Measurements from ENCODE around the gene CRYGN.

CRYGN gene

GRCh38 chr7:151454305-151454704 lies 14.4 kb upstream of the CRYGN start:
- TF ChIP-seq CTCF (conservative IDR thresholded peaks at IDR 0.05; ENCODE audit: low read depth, low read length) = no peak
- DNase-seq (ENCODE audit: low read depth) = no peak
- no peak overlapping the region for H3K4me3 ChIP-seq (ENCODE audit: low read depth, low read length)

- no peak for TF ChIP-seq CTCF (conservative IDR thresholded peaks at IDR 0.05; ENCODE audit: low read depth, low read length)
- H3K4me3 ChIP-seq (ENCODE audit: low read depth, low read length) = no peak overlapping the region
- no peak for DNase-seq (ENCODE audit: low read depth)
These were observed 13.4 kb upstream of the CRYGN start for GRCh38 chr7:151453326-151453791.

- no peak for TF ChIP-seq CTCF (conservative IDR thresholded peaks at IDR 0.05; ENCODE audit: low read depth, low read length)
- no peak for DNase-seq (ENCODE audit: low read depth)
These were observed 12.9 kb upstream of the CRYGN start for GRCh38 chr7:151452680-151453325.

GRCh38 chr7:151451626-151452571 lies 12.0 kb upstream of the CRYGN start:
- no peak for TF ChIP-seq CTCF (conservative IDR thresholded peaks at IDR 0.05; ENCODE audit: low read depth, low read length)
- no peak overlapping the region for H3K4me3 ChIP-seq (ENCODE audit: low read depth, low read length)
- no peak for DNase-seq (ENCODE audit: low read depth)

More at GRCh38 chr7:151452680-151453325, 12.9 kb upstream of the CRYGN start:
- H3K4me3 ChIP-seq (ENCODE audit: low read depth, low read length) = no peak overlapping the region

- TF ChIP-seq CTCF (conservative IDR thresholded peaks at IDR 0.05; ENCODE audit: low read depth, low read length) = no peak
- no peak for DNase-seq (ENCODE audit: low read depth)
- no peak overlapping the region for H3K4me3 ChIP-seq (ENCODE audit: low read depth, low read length)
These were observed 11.2 kb upstream of the CRYGN start for GRCh38 chr7:151451156-151451555.

GRCh38 chr7:151449990-151450389 lies 10.0 kb upstream of the CRYGN start:
- TF ChIP-seq CTCF (conservative IDR thresholded peaks at IDR 0.05; ENCODE audit: low read depth, low read length) = no peak
- H3K4me3 ChIP-seq (ENCODE audit: low read depth, low read length) = no peak overlapping the region
- no peak for DNase-seq (ENCODE audit: low read depth)

All from choroid plexus epithelial cell (primary cell).